SK-N-MC (cell line): ENCODE measurements around the gene VNN1.

Experiments
- EZH2 ChIP-seq: fragments of 200-600 bp; sonication (generic); IDR thresholded peaks from one replicate; pipeline ENCODE4 v1.6.1; 2017; ENCODE audit warnings: antibody characterized with exemption
- FOXP2 ChIP-seq: optimal IDR thresholded peaks from 2 replicates; pipeline ENCODE3; 2011; ENCODE audit warnings: mild to moderate bottlenecking, moderate library complexity; ENCODE audit not compliant: insufficient read depth; ENCODE audit errors: extremely low read length, control extremely low read depth
- POLR2AphosphoS5 ChIP-seq: IDR thresholded peaks from 2 replicates; pipeline ENCODE4 v1.6.1; 2012; ENCODE audit warnings: mild to moderate bottlenecking, low read depth, low read length, borderline replicate concordance

DNA sequence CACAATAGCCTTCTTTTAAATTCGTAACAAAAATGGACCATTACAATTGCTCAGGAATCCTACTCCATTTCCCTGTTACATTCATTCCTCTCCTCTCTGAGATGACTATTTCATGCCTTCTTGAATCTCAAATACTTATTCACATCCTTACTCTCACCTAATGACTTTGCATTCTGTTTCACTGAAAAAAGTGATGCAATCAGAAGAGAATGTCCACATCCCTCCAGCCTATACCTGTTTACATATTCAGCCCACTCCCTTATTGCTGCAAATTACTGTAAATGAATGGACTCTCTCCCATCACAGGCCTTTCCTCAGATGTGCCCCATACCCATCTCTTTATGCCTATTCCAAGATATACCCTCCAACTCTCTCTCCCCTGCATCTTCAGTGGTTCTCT is 63.4 kb downstream of the VNN1 start:
- TF ChIP-seq EZH2 (no peak), POLR2AphosphoS5 (no peak), FOXP2 (no peak)
